Keratinocyte (primary cell): ENCODE measurements around the gene ITGAE. TPM values are rescaled to one million over a fixed set of nuclear protein-coding genes. Genes with fewer than 3 reads are reported as not detected.

Experiments
- DNase-seq: peaks from one replicate; pipeline ENCODE4 v3.0.0-alpha.2; 2011; ENCODE audit warnings: low read depth, missing footprints, low spot score
- FAIRE-seq: peaks from 2 replicates; lab custom pipeline; 2011; peaks lifted over from hg19 to GRCh38; lab: Jason Lieb, UNC
- H2AFZ ChIP-seq: 2 replicates; pipeline ENCODE4 v1.6.0; 2012; ENCODE audit warnings: low read length, control low read depth, inconsistent platforms; ENCODE audit not compliant: control insufficient read depth
- H3K27ac ChIP-seq: 2 replicates; pipeline ENCODE4 v1.5.1; 2011; ENCODE audit warnings: low read length; ENCODE audit not compliant: control insufficient read depth, insufficient read depth
- H3K27me3 ChIP-seq: 3 replicates; pipeline ENCODE4 v1.6.0; 2011; ENCODE audit warnings: low read length; ENCODE audit not compliant: control insufficient read depth, insufficient read depth; ENCODE audit errors: extremely low read depth
- H3K36me3 ChIP-seq, 2 experiments: 2 replicates in 1 of 2; 3 replicates in 1 of 2; pipeline ENCODE4 v1.5.1; 2011; ENCODE audit warnings: low read length in 2 of 2, mild to moderate bottlenecking in 1 of 2; ENCODE audit not compliant: control insufficient read depth in 2 of 2, insufficient read depth in 2 of 2; ENCODE audit errors: extremely low read depth in 1 of 2
- H3K4me1 ChIP-seq: 3 replicates; pipeline ENCODE4 v1.5.1; 2011; ENCODE audit warnings: low read length; ENCODE audit not compliant: control insufficient read depth, insufficient read depth; ENCODE audit errors: extremely low read depth
- H3K4me2 ChIP-seq: 3 replicates; pipeline ENCODE4 v1.6.0; 2011; ENCODE audit warnings: low read depth, low read length; ENCODE audit not compliant: control insufficient read depth, insufficient read depth; ENCODE audit errors: extremely low read depth
- H3K4me3 ChIP-seq, 3 experiments: fragments of 200-600 bp in 1 of 3; sonication (generic) in 1 of 3; 2 replicates in 2 of 3; 3 replicates in 1 of 3; pipeline ENCODE4 v1.5.1; 2011 to 2016; ENCODE audit warnings: low read length in 3 of 3, mild to moderate bottlenecking in 3 of 3, control low read depth in 2 of 3, inconsistent platforms in 1 of 3, low read depth in 1 of 3, mixed read lengths in 1 of 3, mixed run types in 1 of 3, moderate library complexity in 1 of 3; ENCODE audit not compliant: control insufficient read depth in 2 of 3, insufficient read depth in 2 of 3; ENCODE audit errors: extremely low read depth in 1 of 3
- H3K79me2 ChIP-seq: 2 replicates; pipeline ENCODE4 v1.6.0; 2012; ENCODE audit warnings: low read length; ENCODE audit not compliant: control insufficient read depth, insufficient read depth
- H3K9ac ChIP-seq: 3 replicates; pipeline ENCODE4 v1.6.0; 2011; ENCODE audit warnings: low read length; ENCODE audit not compliant: control insufficient read depth, insufficient read depth; ENCODE audit errors: extremely low read depth
- H3K9me1 ChIP-seq: 3 replicates; pipeline ENCODE4 v1.6.0; 2011; ENCODE audit warnings: low read length; ENCODE audit not compliant: control insufficient read depth, insufficient read depth; ENCODE audit errors: extremely low read depth
- H3K9me3 ChIP-seq: 2 replicates; pipeline ENCODE4 v1.5.1; 2012; ENCODE audit warnings: low read depth, low read length; ENCODE audit not compliant: control insufficient read depth
- H4K20me1 ChIP-seq: 3 replicates; pipeline ENCODE4 v1.6.0; 2011; ENCODE audit warnings: low read length; ENCODE audit not compliant: control insufficient read depth, insufficient read depth; ENCODE audit errors: extremely low read depth
- CTCF ChIP-seq, 3 experiments: IDR thresholded peaks in 1 of 3; conservative IDR thresholded peaks in 1 of 3; optimal IDR thresholded peaks in 1 of 3; 2 replicates in 2 of 3; 3 replicates in 1 of 3; pipeline versions ENCODE3 to v1.5.1; 2011; ENCODE audit warnings: low read length in 3 of 3, mild to moderate bottlenecking in 3 of 3, moderate library complexity in 2 of 3, control low read depth in 1 of 3, inconsistent platforms in 1 of 3; ENCODE audit not compliant: insufficient read depth in 2 of 3; ENCODE audit errors: extremely low read depth in 1 of 3
- EZH2 ChIP-seq: IDR thresholded peaks from one replicate; pipeline ENCODE4 v1.6.1; 2012; ENCODE audit warnings: inconsistent platforms, mild to moderate bottlenecking, low read length, moderate library complexity
- dilution Hi-C: fragments of 300-500 bp; cut with MboI; formaldehyde crosslinking; loops from one replicate; pipeline ENCODE4 v1.7.0; 2020; ENCODE audit warnings: low sequenced_read_pairs; ENCODE audit not compliant: extremely low pct_ligation_motif_present
- polyA plus RNA-seq, 5 experiments: library from polyadenylated mRNA; depleted of rRNA in 3 of 5; stranded (reverse) in 3 of 5; stranded (forward) in 1 of 5; unstranded in 1 of 5; fragments of >200 nt; gene quantifications; 1 replicate in 1 of 5; 2 replicates in 3 of 5; 3 replicates in 1 of 5; pipeline versions ENCODE4 v1.2.1 to v1.2.3, GENCODE V29; 2011 to 2012; ENCODE audit warnings: missing spikeins in 2 of 5, low read depth in 1 of 5, low replicate concordance in 1 of 5

The ITGAE gene
- polyA plus RNA-seq, 1 donor (not counting 4 experiments of a cell fraction or from before 2014, with no cell fraction given): 66.6 TPM

DNA sequence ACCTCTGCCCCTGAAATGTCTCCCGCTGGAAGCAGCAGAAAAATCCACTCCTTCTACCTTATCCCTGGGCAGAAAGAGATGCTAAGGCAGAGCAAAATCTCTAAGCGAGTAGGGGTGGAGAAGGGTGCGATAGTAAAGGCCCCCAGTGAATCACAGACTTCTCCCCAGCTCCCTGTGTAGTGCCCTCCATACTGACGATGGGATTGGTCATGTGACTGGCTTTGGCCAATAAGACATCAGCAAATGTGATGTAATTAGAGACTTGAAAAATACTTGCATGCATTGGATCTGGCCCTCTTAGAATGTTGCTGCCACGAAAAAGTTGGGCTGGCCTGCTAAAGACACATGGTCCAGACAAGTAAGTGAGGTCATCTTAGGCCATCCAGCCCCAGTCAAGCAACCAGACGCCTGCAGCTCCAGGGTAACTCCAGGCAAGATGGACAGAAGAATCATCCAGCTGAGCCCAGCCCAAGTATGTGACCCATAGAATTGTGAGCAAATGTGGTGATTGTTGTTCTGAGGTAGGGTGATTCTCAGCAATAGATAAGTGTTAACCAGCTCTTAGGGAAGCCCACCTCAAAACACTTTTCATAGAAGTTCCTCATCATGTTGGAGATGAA, 41.3 kb downstream of the ITGAE start:
- Histone ChIP-seq H3K27ac (no peak overlapping the region), H3K4me1 (no peaks in the 10 kb centered on the region), H4K20me1 (no peaks in the 10 kb centered on the region), H2AFZ (no peak overlapping the region), H3K79me2 (no peaks in the 10 kb centered on the region), H3K4me2 (no peak overlapping the region), H3K9me1 (no peaks in the 10 kb centered on the region), H3K9me3 (no peaks in the 10 kb centered on the region), H3K4me3 (no peak overlapping the region), H3K9ac (no peak overlapping the region), H3K27me3 (no peaks in the 10 kb centered on the region), H3K36me3 (no peaks in the 10 kb centered on the region)
- TF ChIP-seq EZH2: no peak
- TF ChIP-seq CTCF (optimal IDR thresholded peaks at IDR 0.05 in 1 of 3, IDR thresholded peaks at IDR 0.05 in 1 of 3, conservative IDR thresholded peaks at IDR 0.05 in 1 of 3; ENCODE audit: extremely low read depth in 1 of 3, insufficient read depth in 2 of 3, low read length in 3 of 3): no peak
- DNase-seq (no peak), FAIRE-seq (no peak)
- dilution Hi-C loops: no loop called here

- H3K4me2 ChIP-seq: peak overlapping the region; percentile 70
- H3K27ac ChIP-seq: peak overlapping the region; percentile 56
- no peaks in the 10 kb centered on the region for H3K36me3 ChIP-seq
- peak overlapping the region; percentile 73 for H3K9ac ChIP-seq
- H3K4me3 ChIP-seq: peak overlapping the region; percentile 50 to 68 (median 66)
- FAIRE-seq: no peak
- peak overlapping the region; percentile 46 for H2AFZ ChIP-seq
- H4K20me1 ChIP-seq: no peaks in the 10 kb centered on the region
- dilution Hi-C loops: no loop called here
- H3K9me3 ChIP-seq: no peaks in the 10 kb centered on the region
- peaks cover 4% of the 10 kb centered on the region for H3K4me1 ChIP-seq
- TF ChIP-seq EZH2: no peak
- TF ChIP-seq CTCF (optimal IDR thresholded peaks at IDR 0.05 in 1 of 3, IDR thresholded peaks at IDR 0.05 in 1 of 3, conservative IDR thresholded peaks at IDR 0.05 in 1 of 3; ENCODE audit: extremely low read depth in 1 of 3, insufficient read depth in 2 of 3, low read length in 3 of 3): no peak
- no peaks in the 10 kb centered on the region for H3K27me3 ChIP-seq
- DNase-seq: no peak
- H3K79me2 ChIP-seq: no peaks in the 10 kb centered on the region
- no peaks in the 10 kb centered on the region for H3K9me1 ChIP-seq
Observed at GRCh38 chr17:3755335-3756030, 45.5 kb downstream of the ITGAE start.
